Ecto neural progenitor cell (in vitro differentiated cells): ENCODE data around the gene PLA1A.
A peak's percentile ranks its signal among the peaks of the same experiment; 100 is the strongest.
"Not testable (repeated sequence)": the region's sequence is repeated elsewhere in the genome, so short reads cannot be mapped to it uniquely, and the experiment has no call there.

Experiments used
- DNase-seq: peaks from one replicate; pipeline ENCODE4 v3.0.0-alpha.2; 2018; ENCODE audit warnings: low spot score

Gene PLA1A

GRCh38 chr3:119662604-119663373 lies 65.1 kb downstream of the PLA1A start:
- DNase-seq: no peak

GRCh38 chr3:119663885-119664284 lies 66.2 kb downstream of the PLA1A start:
- no peak for DNase-seq

- DNase-seq: no peak
These were observed 66.7 kb downstream of the PLA1A start for GRCh38 chr3:119664370-119664769.

GRCh38 chr3:119664850-119665379 lies 67.2 kb downstream of the PLA1A start:
- DNase-seq: no peak

- DNase-seq: no peak
These were observed 68.4 kb downstream of the PLA1A start for GRCh38 chr3:119665954-119666559.

- DNase-seq: no peak
These were observed 72.4 kb downstream of the PLA1A start for GRCh38 chr3:119669906-119670570.

GRCh38 chr3:119672776-119673175 lies 75.1 kb downstream of the PLA1A start:
- DNase-seq: no peak

GRCh38 chr3:119673875-119674274 lies 76.2 kb downstream of the PLA1A start:
- DNase-seq: no peak

- DNase-seq: no peak
These were observed 77.6 kb downstream of the PLA1A start for GRCh38 chr3:119675188-119675874.

- no peak for DNase-seq
These were observed 78.3 kb downstream of the PLA1A start for GRCh38 chr3:119676020-119676419.

- peak; percentile 91 for DNase-seq
These were observed 79.3 kb downstream of the PLA1A start, which contains the start of gene COX17 for GRCh38 chr3:119676771-119677640. Gene COX17 (minus strand): TSS chr3:119677406. CDS start chr3:119677310, 96 bp downstream.

- no peak for DNase-seq
These were observed 79.9 kb downstream of the PLA1A start for GRCh38 chr3:119677641-119677934.

- DNase-seq: not testable (repeated sequence)
These were observed 80.5 kb downstream of the PLA1A start for GRCh38 chr3:119678209-119678608.
